GM12878 (cell line): ENCODE data around the gene DLEC1. TPM values are rescaled to one million over a fixed set of nuclear protein-coding genes. Genes with fewer than 3 reads are reported as not detected.

Experiments used
- ATAC-seq: fragments of 200-7000 bp; cut with Tn5 transposase; 3 replicates; pipeline ENCODE4 v1.9.1; 2020; ENCODE audit warnings: mild to moderate bottlenecking, moderate library complexity
- BruUV-seq: library from RNA; stranded (reverse); fragments of 400-500 nt; replicated peaks from 2 replicates; lab custom pipeline; 2021; lab: Mats Ljungman, UMichigan
- CTCF ChIA-PET: fragments of 300-600 bp; sonication (Branson Sonifier 250); formaldehyde crosslinking; extraction: SDS; loops from one replicate; lab custom pipeline; 2021; ENCODE audit warnings: inconsistent platforms; lab: Yijun Ruan, JAX
- POLR2A ChIA-PET: fragments of 350-600 bp; formaldehyde crosslinking; extraction: SDS; loops from one replicate; lab custom pipeline; 2021; ENCODE audit warnings: inconsistent platforms; lab: Charles Lee
- RAD21 ChIA-PET: fragments of 300-600 bp; sonication (Branson Sonifier 250); formaldehyde crosslinking; loops from one replicate; lab custom pipeline; 2023; ENCODE audit warnings: antibody characterized with exemption; ENCODE audit not compliant: unreplicated experiment; lab: Charles Lee
- SMC1A ChIA-PET: fragments of 300-600 bp; sonication (Branson Sonifier 250); formaldehyde crosslinking; loops from one replicate; lab custom pipeline; 2023; ENCODE audit not compliant: unreplicated experiment, uncharacterized antibody; lab: Charles Lee
- DNase-seq: peaks from one replicate; pipeline ENCODE4 v3.0.0-alpha.2; 2011; ENCODE audit warnings: low read depth, low spot score
- FAIRE-seq: peaks from 3 replicates; lab custom pipeline; 2011; peaks lifted over from hg19 to GRCh38; lab: Jason Lieb, UNC
- H2AFZ ChIP-seq: 2 replicates; pipeline ENCODE4 v1.6.0; 2011; ENCODE audit warnings: low read depth, low read length, control low read depth; ENCODE audit not compliant: control insufficient read depth
- H3K27ac ChIP-seq: 2 replicates; pipeline ENCODE4 v1.5.1; 2011; ENCODE audit warnings: control low read depth; ENCODE audit not compliant: control insufficient read depth, insufficient read depth
- H3K27me3 ChIP-seq, 2 experiments: replicated peaks in 1 of 2; 2 replicates each; pipeline versions ENCODE4 v1.6.0 to v1.6.1; 2011; ENCODE audit warnings: low read length in 1 of 2; ENCODE audit not compliant: control insufficient read depth in 2 of 2, insufficient read depth in 2 of 2
- H3K36me3 ChIP-seq, 2 experiments: 2 replicates each; pipeline ENCODE4 v1.5.1; 2011; ENCODE audit warnings: low read length in 1 of 2; ENCODE audit not compliant: control insufficient read depth in 2 of 2, insufficient read depth in 2 of 2
- H3K4me1 ChIP-seq: 2 replicates; pipeline ENCODE4 v1.6.1; 2011; ENCODE audit warnings: mild to moderate bottlenecking, low read length, moderate library complexity, mixed read lengths; ENCODE audit not compliant: control insufficient read depth, insufficient read depth
- H3K4me2 ChIP-seq: 2 replicates; pipeline ENCODE4 v1.6.0; 2011; ENCODE audit warnings: control low read depth; ENCODE audit not compliant: control insufficient read depth, insufficient read depth
- H3K4me3 ChIP-seq: fragments of 200-600 bp; sonication (generic); 2 replicates; pipeline ENCODE4 v1.5.1; 2016
- H3K79me2 ChIP-seq: 2 replicates; pipeline ENCODE4 v1.6.0; 2011; ENCODE audit warnings: low read length; ENCODE audit not compliant: control insufficient read depth, insufficient read depth
- H3K9ac ChIP-seq: 2 replicates; pipeline ENCODE4 v1.8.0; 2011; ENCODE audit warnings: low read length, control low read depth, mixed read lengths; ENCODE audit not compliant: control insufficient read depth, insufficient read depth
- H3K9me3 ChIP-seq: replicated peaks from 3 replicates; pipeline ENCODE4 v1.5.1; 2011; ENCODE audit warnings: mild to moderate bottlenecking, low read length; ENCODE audit not compliant: control insufficient read depth, insufficient read depth
- H4K20me1 ChIP-seq: 2 replicates; pipeline ENCODE4 v1.6.0; 2011; ENCODE audit not compliant: control insufficient read depth, insufficient read depth
- ATF3 ChIP-seq: IDR thresholded peaks from 2 replicates; pipeline ENCODE4 v1.6.1; 2011; ENCODE audit warnings: low read depth, mild to moderate bottlenecking, low read length, moderate library complexity, borderline replicate concordance; ENCODE audit errors: extremely low read depth
- E2F4 ChIP-seq: IDR thresholded peaks from 2 replicates; pipeline ENCODE4 v1.6.1; 2012; ENCODE audit warnings: low read depth, low read length, improper control_type of control experiment
- NBN ChIP-seq: fragments of 450-650 bp; IDR thresholded peaks from 2 replicates; pipeline ENCODE4 v1.6.1; 2016
- NFXL1 ChIP-seq: fragments of 450-650 bp; IDR thresholded peaks from 2 replicates; pipeline ENCODE4 v1.6.1; 2017; ENCODE audit warnings: antibody characterized with exemption, mild to moderate bottlenecking, borderline replicate concordance
- SIN3A ChIP-seq: IDR thresholded peaks from 2 replicates; pipeline ENCODE4 v1.6.1; 2012; ENCODE audit warnings: low read depth, low read length, improper control_type of control experiment
- SIX5 ChIP-seq: IDR thresholded peaks from 2 replicates; pipeline ENCODE4 v1.6.1; 2011; ENCODE audit warnings: mild to moderate bottlenecking, low read depth, low read length, moderate library complexity; ENCODE audit not compliant: severe bottlenecking
- SUPT20H ChIP-seq: IDR thresholded peaks from 2 replicates; pipeline ENCODE4 v1.6.1; 2011; ENCODE audit warnings: low read depth, mild to moderate bottlenecking, low read length, moderate library complexity, borderline replicate concordance; ENCODE audit not compliant: control insufficient read depth
- USF1 ChIP-seq: IDR thresholded peaks from 2 replicates; pipeline ENCODE4 v1.6.1; 2011; ENCODE audit warnings: borderline replicate concordance, low read depth, mild to moderate bottlenecking, moderate library complexity, mixed read lengths, low read length; ENCODE audit not compliant: insufficient read depth; ENCODE audit errors: extremely low read length
- YBX1 ChIP-seq: fragments of 450-650 bp; IDR thresholded peaks from 2 replicates; pipeline ENCODE4 v1.6.1; 2016; ENCODE audit warnings: antibody characterized with exemption
- ZNF207 ChIP-seq: fragments of 450-650 bp; IDR thresholded peaks from 2 replicates; pipeline ENCODE4 v1.6.1; 2014; ENCODE audit warnings: antibody characterized with exemption, mild to moderate bottlenecking, borderline replicate concordance
- WGBS: methylation state at CpG from one replicate; pipeline ENCODE4 v1.1.6; 2016; ENCODE audit warnings: low lambda C conversion rate; ENCODE audit not compliant: insufficient replicate concordance, insufficient coverage; ENCODE audit errors: missing lambda C conversion rate; 5-methylcytosine and 5-hydroxymethylcytosine counted together
- in situ Hi-C: fragments of 300-500 bp; cut with MboI; formaldehyde crosslinking; loops from 9 replicates; pipeline ENCODE4 v1.14.3; 2018; ENCODE audit warnings: mixed read lengths
- intact Hi-C: fragments of 100-400 bp; cut with micrococcal nuclease; formaldehyde crosslinking; loops from one replicate; pipeline ENCODE4 v1.14.2; 2022; ENCODE audit not compliant: unreplicated experiment
- polyA plus RNA-seq, 11 experiments: library from polyadenylated mRNA; depleted of rRNA in 4 of 11; unstranded in 6 of 11; stranded (reverse) in 5 of 11; fragments of >200 nt; fragmentation: Nextera tagmentation in 4 of 11; fragmentation: Illumina TruSeq in 1 of 11; extraction: Ambion mirVana in 4 of 11; extraction: Trizol in 1 of 11; gene quantifications; 1 replicate in 1 of 11; 2 replicates in 10 of 11; pipeline versions ENCODE4 v1.2.1 to v1.2.3, GENCODE V29; 2011 to 2016; ENCODE audit warnings: inconsistent platforms in 2 of 11, missing spikeins in 2 of 11, low read depth in 1 of 11
- total RNA-seq, 4 experiments: library from RNA; depleted of rRNA in 3 of 4; stranded (reverse); fragments of >200 nt in 3 of 4; fragmentation: Illumina TruSeq in 1 of 4; extraction: Trizol in 1 of 4; gene quantifications; 2 replicates each; pipeline versions ENCODE4 v1.2.1 to v1.2.3, GENCODE V29; 2013 to 2021

The DLEC1 gene
- total and polyA plus RNA-seq, 10 of the 15 experiments (the other 5 are each of a cell fraction or from before 2014, with no cell fraction given) = 0.03 to 0.29 (median 0.07) TPM; not detected in 3

GRCh38 chr3:38121451-38121831 is 82.4 kb downstream of the DLEC1 start:
- H3K9ac ChIP-seq = no peak overlapping the region
- no peak for ATAC-seq
- H3K4me3 ChIP-seq = no peak overlapping the region
- H2AFZ ChIP-seq = no peak overlapping the region
- no peaks in the 10 kb centered on the region for H3K27me3 ChIP-seq
- ChIA-PET CTCF (interaction anchor here (1.1 to 1.3 kb wide), 2 partner anchors 10 to 151 kb away, joined by 4 to 7 read pairs; no protein-coding TSS in a partner anchor), SMC1A (no interaction called here), RAD21 (interaction anchor here (1.5 kb wide), 1 partner anchor 160 kb away, joined by 3 read pairs; the partner anchor contains the start of gene SLC22A14), POLR2A (interaction anchor here (0.6 kb wide), 1 partner anchor 119 kb away, joined by 7 read pairs; no protein-coding TSS in a partner anchor)
- in situ Hi-C loops = no loop called here
- 96% methylated on average over 9 of the region's 9 CpGs for WGBS
- H3K4me2 ChIP-seq = no peak overlapping the region
- intact Hi-C loops = no loop called here
- no peaks in the 10 kb centered on the region for H4K20me1 ChIP-seq
- DNase-seq = no peak
- peaks cover 17 to 24% of the 10 kb centered on the region in 2 experiments; a peak in 3 of 4 replicates for H3K36me3 ChIP-seq
- H3K27ac ChIP-seq = no peak overlapping the region
- TF ChIP-seq SUPT20H (no peak), SIX5 (no peak), SIN3A (no peak), NBN (no peak), E2F4 (no peak), YBX1 (no peak), ATF3 (no peak), ZNF207 (no peak), USF1 (no peak), NFXL1 (no peak)
- no peaks in the 10 kb centered on the region for H3K9me3 ChIP-seq
- no peaks in the 10 kb centered on the region for H3K79me2 ChIP-seq
- no peaks in the 10 kb centered on the region for H3K4me1 ChIP-seq
- BruUV-seq = no TSS peak
- no peak for FAIRE-seq
